Measurements from ENCODE around the gene CAPRIN1.

The CAPRIN1 gene

DNA sequence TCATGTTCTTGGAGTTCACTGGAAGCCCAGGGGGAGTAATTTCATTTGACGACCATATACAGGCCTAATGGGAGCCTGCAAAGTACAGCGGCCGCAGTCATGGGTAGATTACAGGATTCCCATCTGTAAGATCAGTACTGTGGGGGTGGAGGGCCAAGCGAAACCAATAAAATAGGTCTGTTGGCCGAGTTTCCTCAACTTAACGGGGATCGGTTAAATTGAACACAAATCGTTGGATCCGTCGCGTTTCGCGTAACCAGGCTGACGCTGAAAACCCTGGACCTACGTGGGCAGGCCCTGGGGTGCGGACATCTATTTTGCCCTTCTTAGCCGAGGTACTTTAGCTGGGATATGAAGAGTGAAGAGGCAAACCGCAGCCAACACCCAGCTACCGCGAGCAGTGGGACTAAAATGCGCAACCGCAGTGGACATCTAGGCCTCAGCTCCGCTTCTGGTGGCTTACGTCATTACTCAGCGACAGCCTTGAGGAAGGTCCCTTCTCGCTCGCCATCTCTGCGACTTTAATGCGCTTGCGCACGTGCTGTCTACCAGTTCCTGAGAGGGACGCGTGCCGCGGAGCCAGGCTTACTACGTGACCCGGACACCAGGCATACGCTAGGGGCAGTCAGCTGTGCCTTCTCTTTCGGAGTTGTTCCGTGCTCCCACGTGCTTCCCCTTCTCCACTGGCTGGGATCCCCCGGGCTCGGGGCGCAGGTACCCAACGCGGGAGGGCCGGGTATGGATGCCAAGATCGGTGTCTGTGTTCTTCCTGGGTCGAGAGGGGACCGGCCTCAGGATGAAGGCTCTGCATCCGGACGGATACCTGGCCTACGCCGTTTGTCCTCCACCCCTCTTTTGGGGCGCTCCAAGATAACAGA, 53.8 kb downstream of the CAPRIN1 start, which contains the start of gene NAT10:
TSS of gene NAT10 (plus strand) at position 551 of the 878 bp plus-strand sequence. CDS start 2,597 bp downstream, outside the sequence.
- Histone ChIP-seq H3K36me3 (ENCODE audit: insufficient read depth, low read depth, low read length) (peaks cover 51% of the 10 kb centered on the region), H3K4me3 (ENCODE audit: low read length) (peak within 1 kb of the TSS; percentile 96), H3K9me3 (ENCODE audit: insufficient read depth, low read depth, low read length) (no peaks in the 10 kb centered on the region), H3K4me1 (ENCODE audit: insufficient read depth, low read length) (0 out of 2 replicates have a peak, but pooled peaks cover 5% of the 10 kb centered on the region), H3K27ac (ENCODE audit: low read length) (peak within 1 kb of the TSS; percentile 87), H3K27me3 (ENCODE audit: insufficient read depth, low read length) (no peaks in the 10 kb centered on the region), H3K9ac (ENCODE audit: low read depth, low read length) (peak within 1 kb of the TSS; percentile 96)

DNA sequence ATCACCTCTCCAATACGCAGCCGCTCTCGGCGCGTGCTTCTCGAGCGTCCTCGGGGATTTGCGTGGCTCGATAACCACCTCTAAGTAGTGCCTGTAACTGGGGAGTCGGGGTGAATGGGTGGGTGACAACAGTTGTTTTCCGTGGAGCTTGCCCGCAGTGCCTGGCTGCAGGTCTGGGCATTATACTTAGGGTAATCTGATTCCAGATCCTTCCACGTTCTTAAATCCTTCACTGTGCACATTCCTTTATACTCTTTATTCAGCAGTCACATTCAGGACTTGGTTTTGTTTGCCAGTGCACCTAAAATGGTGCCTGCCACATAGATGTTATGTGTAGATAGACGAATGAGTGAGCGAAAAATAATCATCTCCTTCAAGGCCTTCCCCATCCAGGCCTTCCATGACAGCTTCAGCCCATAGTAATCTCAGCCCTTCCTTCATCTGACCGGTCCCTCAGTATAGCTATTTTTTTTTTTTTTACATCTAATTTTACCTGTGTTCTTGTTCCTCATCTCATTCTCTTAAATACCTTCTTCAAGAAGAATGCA, 54.5 kb downstream of the CAPRIN1 start:
- H3K27ac ChIP-seq (ENCODE audit: low read length) = peak overlapping the region; percentile 87
- H3K9ac ChIP-seq (ENCODE audit: low read depth, low read length) = peak overlapping the region; percentile 96
- peaks cover 51% of the 10 kb centered on the region for H3K36me3 ChIP-seq (ENCODE audit: insufficient read depth, low read depth, low read length)
- no peaks in the 10 kb centered on the region for H3K27me3 ChIP-seq (ENCODE audit: insufficient read depth, low read length)
- no peaks in the 10 kb centered on the region for H3K9me3 ChIP-seq (ENCODE audit: insufficient read depth, low read depth, low read length)
- peak overlapping the region; percentile 96 for H3K4me3 ChIP-seq (ENCODE audit: low read length)
- 0 out of 2 replicates have a peak, but pooled peaks cover 5% of the 10 kb centered on the region for H3K4me1 ChIP-seq (ENCODE audit: insufficient read depth, low read length)

DNA sequence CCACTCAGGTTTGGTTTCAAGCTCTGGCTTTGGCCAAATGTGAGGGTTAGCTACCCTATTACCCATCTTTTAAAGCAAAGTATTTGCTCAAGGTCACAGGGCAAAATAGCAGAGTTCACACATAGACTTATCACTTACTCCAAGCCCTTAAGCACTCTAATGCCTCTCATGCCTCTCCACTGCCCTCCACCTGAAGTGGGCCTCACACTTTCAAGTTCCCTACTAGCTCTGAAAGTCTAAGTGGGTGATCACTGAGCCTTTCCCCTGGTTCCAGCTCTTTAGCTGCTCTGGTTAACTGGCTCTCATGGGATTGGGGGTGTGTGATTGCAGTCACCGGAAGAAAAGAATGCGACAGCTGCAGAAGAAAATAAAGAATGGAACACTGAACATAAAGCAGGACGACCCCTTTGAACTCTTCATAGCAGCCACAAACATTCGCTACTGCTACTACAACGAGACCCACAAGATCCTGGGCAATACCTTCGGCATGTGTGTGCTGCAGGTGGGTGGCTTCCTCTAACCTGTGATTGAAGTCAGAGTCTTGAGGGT, 60.3 kb downstream of the CAPRIN1 start:
- no peaks in the 10 kb centered on the region for H3K27me3 ChIP-seq (ENCODE audit: insufficient read depth, low read length)
- H3K9ac ChIP-seq (ENCODE audit: low read depth, low read length) = no peak overlapping the region
- H3K4me3 ChIP-seq (ENCODE audit: low read length) = no peak overlapping the region
- no peak overlapping the region for H3K27ac ChIP-seq (ENCODE audit: low read length)
- no peaks in the 10 kb centered on the region for H3K9me3 ChIP-seq (ENCODE audit: insufficient read depth, low read depth, low read length)
- no peaks in the 10 kb centered on the region for H3K4me1 ChIP-seq (ENCODE audit: insufficient read depth, low read length)
- peaks cover 94% of the 10 kb centered on the region for H3K36me3 ChIP-seq (ENCODE audit: insufficient read depth, low read depth, low read length)

GRCh38 chr11:34114014-34114413, 62.5 kb downstream of the CAPRIN1 start:
- Histone ChIP-seq H3K27me3 (ENCODE audit: insufficient read depth, low read length) (no peaks in the 10 kb centered on the region), H3K36me3 (ENCODE audit: insufficient read depth, low read depth, low read length) (peaks cover 97% of the 10 kb centered on the region), H3K9ac (ENCODE audit: low read depth, low read length) (no peak overlapping the region), H3K27ac (ENCODE audit: low read length) (no peak overlapping the region), H3K9me3 (ENCODE audit: insufficient read depth, low read depth, low read length) (no peaks in the 10 kb centered on the region), H3K4me1 (ENCODE audit: insufficient read depth, low read length) (no peaks in the 10 kb centered on the region), H3K4me3 (ENCODE audit: low read length) (no peak overlapping the region)

GRCh38 chr11:34114471-34114870, 62.9 kb downstream of the CAPRIN1 start:
- H3K4me3 ChIP-seq (ENCODE audit: low read length) = no peak overlapping the region
- no peaks in the 10 kb centered on the region for H3K4me1 ChIP-seq (ENCODE audit: insufficient read depth, low read length)
- H3K27me3 ChIP-seq (ENCODE audit: insufficient read depth, low read length) = no peaks in the 10 kb centered on the region
- peaks cover 97% of the 10 kb centered on the region for H3K36me3 ChIP-seq (ENCODE audit: insufficient read depth, low read depth, low read length)
- no peak overlapping the region for H3K9ac ChIP-seq (ENCODE audit: low read depth, low read length)
- no peak overlapping the region for H3K27ac ChIP-seq (ENCODE audit: low read length)
- H3K9me3 ChIP-seq (ENCODE audit: insufficient read depth, low read depth, low read length) = no peaks in the 10 kb centered on the region

DNA sequence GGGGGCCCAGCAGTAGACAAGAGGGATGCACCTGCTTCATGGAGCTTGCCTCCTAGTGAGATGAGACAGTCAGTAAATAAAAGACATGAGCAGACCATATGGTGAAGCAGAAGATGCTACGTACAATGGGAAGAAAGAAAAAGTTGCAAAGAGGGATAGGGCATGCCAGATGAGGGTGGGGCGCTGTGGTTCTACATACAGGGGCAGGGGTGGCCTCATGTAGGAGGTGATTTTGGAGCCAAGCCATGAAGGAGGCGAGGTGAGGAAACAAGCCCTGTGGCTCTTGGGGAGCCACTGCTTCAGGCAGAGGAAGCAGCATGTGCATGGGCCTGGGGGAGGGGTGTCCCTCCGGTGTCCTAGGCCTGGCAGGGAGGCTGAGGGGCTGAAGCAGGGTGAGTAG, 69.1 kb downstream of the CAPRIN1 start:
- no peak overlapping the region for H3K4me3 ChIP-seq (ENCODE audit: low read length)
- H3K27ac ChIP-seq (ENCODE audit: low read length) = no peak overlapping the region
- no peaks in the 10 kb centered on the region for H3K4me1 ChIP-seq (ENCODE audit: insufficient read depth, low read length)
- no peaks in the 10 kb centered on the region for H3K9me3 ChIP-seq (ENCODE audit: insufficient read depth, low read depth, low read length)
- no peaks in the 10 kb centered on the region for H3K27me3 ChIP-seq (ENCODE audit: insufficient read depth, low read length)
- H3K9ac ChIP-seq (ENCODE audit: low read depth, low read length) = no peak overlapping the region
- H3K36me3 ChIP-seq (ENCODE audit: insufficient read depth, low read depth, low read length) = peaks cover 93% of the 10 kb centered on the region

GRCh38 chr11:34124885-34125668, 73.5 kb downstream of the CAPRIN1 start:
- Histone ChIP-seq H3K27ac (ENCODE audit: low read length) (no peak overlapping the region), H3K4me3 (ENCODE audit: low read length) (no peak overlapping the region), H3K9ac (ENCODE audit: low read depth, low read length) (no peak overlapping the region), H3K36me3 (ENCODE audit: insufficient read depth, low read depth, low read length) (peaks cover 93% of the 10 kb centered on the region), H3K4me1 (ENCODE audit: insufficient read depth, low read length) (no peaks in the 10 kb centered on the region), H3K27me3 (ENCODE audit: insufficient read depth, low read length) (no peaks in the 10 kb centered on the region), H3K9me3 (ENCODE audit: insufficient read depth, low read depth, low read length) (no peaks in the 10 kb centered on the region)

DNA sequence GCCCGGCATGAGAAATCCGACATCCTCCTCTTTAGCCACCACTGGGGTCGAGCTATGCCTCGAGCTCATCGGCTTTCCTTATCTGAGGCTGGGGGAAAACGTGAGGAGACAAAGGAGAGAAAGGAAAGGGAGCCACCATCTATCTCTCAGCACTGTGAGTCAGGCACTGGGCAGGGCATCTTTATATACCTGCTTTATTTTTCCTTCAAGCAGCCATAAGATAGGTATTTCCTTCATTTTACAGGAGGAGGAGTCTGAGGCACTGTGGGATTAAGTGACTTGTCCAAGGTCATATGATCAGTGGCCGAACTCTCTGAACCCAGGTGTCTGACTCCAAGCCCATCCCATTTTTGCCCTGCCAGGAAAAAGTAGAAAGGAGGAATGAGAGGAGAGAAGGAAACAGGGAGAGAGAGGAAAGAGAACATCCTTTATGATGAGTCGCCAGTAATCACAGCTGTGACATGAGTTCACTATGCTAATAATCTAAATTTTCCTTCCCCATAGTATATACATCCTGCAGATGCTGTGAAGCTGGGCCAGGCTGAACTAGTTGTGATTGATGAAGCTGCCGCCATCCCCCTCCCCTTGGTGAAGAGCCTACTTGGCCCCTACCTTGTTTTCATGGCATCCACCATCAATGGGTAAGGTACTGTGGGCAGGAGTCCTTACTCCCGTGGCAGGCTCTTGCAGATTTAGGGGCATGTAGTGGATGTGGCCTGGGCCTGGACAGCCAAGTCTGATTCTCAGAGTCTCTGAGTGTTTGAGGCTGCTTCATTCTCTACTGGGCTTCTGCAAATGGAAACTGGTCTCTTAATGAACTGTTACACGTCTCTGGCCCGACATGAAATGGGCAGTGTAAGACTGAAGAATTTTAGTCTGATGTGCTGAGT, 75.7 kb downstream of the CAPRIN1 start:
- H3K4me3 ChIP-seq (ENCODE audit: low read length) = no peak overlapping the region
- no peaks in the 10 kb centered on the region for H3K27me3 ChIP-seq (ENCODE audit: insufficient read depth, low read length)
- no peaks in the 10 kb centered on the region for H3K4me1 ChIP-seq (ENCODE audit: insufficient read depth, low read length)
- no peak overlapping the region for H3K27ac ChIP-seq (ENCODE audit: low read length)
- H3K9ac ChIP-seq (ENCODE audit: low read depth, low read length) = no peak overlapping the region
- H3K36me3 ChIP-seq (ENCODE audit: insufficient read depth, low read depth, low read length) = peaks cover 94% of the 10 kb centered on the region
- no peaks in the 10 kb centered on the region for H3K9me3 ChIP-seq (ENCODE audit: insufficient read depth, low read depth, low read length)

DNA sequence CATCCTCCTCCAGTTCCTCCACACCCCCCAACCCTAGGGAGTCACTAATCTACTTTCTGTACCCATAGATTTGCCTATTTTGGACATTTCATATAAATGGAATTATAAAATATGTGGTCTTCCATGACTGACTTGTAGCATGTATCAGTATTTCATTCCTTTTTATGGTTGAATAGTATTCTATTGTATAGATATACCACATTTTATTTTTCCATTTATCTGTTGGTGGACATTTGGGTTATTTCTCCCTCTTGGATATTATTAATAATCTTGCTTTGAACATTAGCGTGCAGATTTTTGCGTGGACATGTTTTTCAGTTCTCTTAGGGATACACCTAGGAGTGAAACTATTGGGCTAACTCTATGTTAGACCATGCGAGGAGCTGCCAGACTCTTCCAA, 77.3 kb downstream of the CAPRIN1 start:
- Histone ChIP-seq H3K36me3 (ENCODE audit: insufficient read depth, low read depth, low read length) (peaks cover 93% of the 10 kb centered on the region), H3K9me3 (ENCODE audit: insufficient read depth, low read depth, low read length) (no peaks in the 10 kb centered on the region), H3K27ac (ENCODE audit: low read length) (no peak overlapping the region), H3K4me1 (ENCODE audit: insufficient read depth, low read length) (no peaks in the 10 kb centered on the region), H3K27me3 (ENCODE audit: insufficient read depth, low read length) (no peaks in the 10 kb centered on the region), H3K9ac (ENCODE audit: low read depth, low read length) (no peak overlapping the region), H3K4me3 (ENCODE audit: low read length) (no peak overlapping the region)

- Histone ChIP-seq H3K27me3 (ENCODE audit: insufficient read depth, low read length) (no peaks in the 10 kb centered on the region), H3K9ac (ENCODE audit: low read depth, low read length) (no peak overlapping the region), H3K36me3 (ENCODE audit: insufficient read depth, low read depth, low read length) (peaks cover 91% of the 10 kb centered on the region), H3K27ac (ENCODE audit: low read length) (no peak overlapping the region), H3K4me3 (ENCODE audit: low read length) (no peak overlapping the region), H3K4me1 (ENCODE audit: insufficient read depth, low read length) (no peaks in the 10 kb centered on the region), H3K9me3 (ENCODE audit: insufficient read depth, low read depth, low read length) (no peaks in the 10 kb centered on the region)
Measured at GRCh38 chr11:34132261-34132965, 80.9 kb downstream of the CAPRIN1 start.
